ENCODE results near the gene OR4K17.
"Not testable (repeated sequence)": the region's sequence is repeated elsewhere in the genome, so short reads cannot be mapped to it uniquely, and the experiment has no call there.

OR4K17 gene

GRCh38 chr14:20110438-20110837, at the start of gene OR4K17:
OR4K17 (plus strand) TSS chr14:20110739; CDS start chr14:20117500, 6,761 bp downstream.
- DNase-seq (ENCODE audit: low spot score): no peak

DNA sequence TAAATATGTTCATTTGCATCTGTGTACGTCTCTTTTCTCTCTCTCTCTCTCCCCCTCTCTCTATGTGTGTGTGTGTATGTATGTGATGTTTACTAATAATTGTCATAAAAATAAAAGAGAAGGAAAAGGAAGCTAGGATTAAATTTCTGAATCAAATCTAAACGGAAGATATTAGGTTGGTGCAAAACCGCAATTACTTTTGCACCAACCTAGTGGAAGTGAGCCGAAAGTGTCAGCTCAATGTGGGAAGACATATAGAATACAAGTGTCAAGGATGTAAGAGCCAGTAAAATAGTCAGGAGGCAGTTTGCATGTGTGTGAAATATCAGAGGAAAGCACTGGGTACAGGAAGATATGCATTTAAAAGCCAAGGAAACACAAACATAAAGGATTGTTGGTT, 18.5 kb upstream of the OR4K17 start:
- DNase-seq (ENCODE audit: low spot score): no peak

GRCh38 chr14:20093442-20093841, 17.1 kb upstream of the OR4K17 start:
- DNase-seq (ENCODE audit: low spot score): no peak

DNA sequence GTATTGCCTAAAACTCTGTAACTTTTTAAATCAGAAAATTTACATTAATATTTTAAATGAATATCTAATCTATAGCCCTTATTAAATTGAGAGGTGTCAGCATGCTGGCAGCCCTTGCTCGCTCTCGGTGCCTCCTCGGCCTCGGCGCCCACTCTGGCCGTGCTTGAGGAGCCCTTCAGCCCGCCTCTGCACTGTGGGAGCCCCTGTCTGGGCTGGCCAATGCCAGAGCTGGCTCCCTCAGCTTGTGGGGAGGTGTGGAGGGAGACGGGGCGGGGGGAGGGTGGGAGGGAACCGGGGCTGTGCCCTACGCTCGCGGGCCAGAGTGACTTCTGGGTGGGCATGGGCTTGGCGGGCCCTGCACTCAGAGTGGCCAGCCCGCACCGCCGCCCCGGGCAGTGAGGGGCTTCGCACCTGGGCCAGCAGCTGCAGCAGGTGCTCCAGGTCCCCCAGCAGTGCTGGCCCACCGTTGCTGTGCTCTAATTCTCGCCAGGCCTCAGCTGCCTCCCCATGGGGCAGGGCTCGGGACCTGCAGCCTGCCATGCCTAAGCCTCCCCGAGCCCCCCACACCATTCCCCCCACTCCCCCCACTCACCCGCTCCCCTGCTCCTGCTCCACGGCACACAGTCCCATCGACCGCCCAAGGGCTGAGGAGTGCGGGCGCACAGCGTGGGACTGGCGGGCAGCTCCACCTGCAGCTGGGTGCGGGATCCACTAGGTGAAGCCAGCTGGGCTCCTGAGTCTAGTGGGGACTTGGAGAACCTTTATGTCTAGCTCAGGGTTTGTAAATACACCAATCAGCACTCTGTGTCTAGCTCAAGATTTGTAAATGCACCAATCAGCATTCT, 11.4 kb upstream of the OR4K17 start:
- not testable (repeated sequence) for DNase-seq (ENCODE audit: low spot score)

GRCh38 chr14:20112321-20112720, 1.8 kb downstream of the OR4K17 start:
- DNase-seq (ENCODE audit: low spot score): no peak

GRCh38 chr14:20116748-20117147, 6.2 kb downstream of the OR4K17 start:
- peak; percentile 11 for DNase-seq (ENCODE audit: low spot score)

GRCh38 chr14:20118795-20119194, 8.3 kb downstream of the OR4K17 start:
- no peak for DNase-seq (ENCODE audit: low spot score)

- DNase-seq (ENCODE audit: low spot score): no peak
Measured at GRCh38 chr14:20138520-20138919, 28.0 kb downstream of the OR4K17 start, which contains the start of gene OR4N5. OR4N5 (plus strand) TSS chr14:20138820; CDS start chr14:20143736, 4,916 bp downstream.

GRCh38 chr14:20143911-20144310, 33.4 kb downstream of the OR4K17 start:
- DNase-seq (ENCODE audit: low spot score): no peak

GRCh38 chr14:20144820-20145219, 34.3 kb downstream of the OR4K17 start:
- DNase-seq (ENCODE audit: low spot score): no peak

- no peak for DNase-seq (ENCODE audit: low spot score)
Measured at GRCh38 chr14:20164462-20164861, 53.9 kb downstream of the OR4K17 start.

DNA sequence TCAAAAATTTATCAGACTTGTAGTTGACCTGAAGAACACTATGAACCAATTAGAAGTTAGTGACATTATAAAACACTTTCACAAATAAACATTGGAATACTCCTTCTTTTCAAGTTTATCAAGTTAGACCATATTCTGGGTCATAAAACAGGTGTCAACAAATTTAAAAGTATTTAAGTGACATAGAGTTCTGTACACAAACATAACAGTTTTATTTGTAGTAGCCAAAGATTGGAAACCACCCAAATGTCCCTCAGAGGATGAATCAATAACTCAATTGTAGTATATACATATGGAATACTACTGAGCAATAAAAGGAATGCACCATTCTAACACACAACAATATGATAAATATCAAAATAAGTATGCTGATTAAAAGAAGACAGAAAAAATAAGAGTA, 56.6 kb downstream of the OR4K17 start:
- DNase-seq (ENCODE audit: low spot score): no peak

- DNase-seq (ENCODE audit: low spot score): not testable (repeated sequence)
Measured at GRCh38 chr14:20169852-20170251, 59.3 kb downstream of the OR4K17 start.
